ENCODE measurements around the gene RASL11B. TPM values are rescaled to one million over a fixed set of nuclear protein-coding genes. Genes with fewer than 3 reads are reported as not detected.

The RASL11B gene
- total and polyA plus RNA-seq, 9 of the 15 experiments (the other 6 are each of a cell fraction or from before 2014, with no cell fraction given): 0.24 to 1.5 (median 0.53) TPM

GRCh38 chr4:52833941-52834525, 28.1 kb upstream of the RASL11B start:
- H3K27me3 ChIP-seq (ENCODE audit: control insufficient read depth in 2 of 2, insufficient read depth in 2 of 2, low read length in 2 of 2): peaks cover 13 to 15% of the 10 kb centered on the region in 2 experiments; a peak in 4 of 5 replicates
- H3K4me1 ChIP-seq (replicated peaks in 1 of 2; ENCODE audit: control insufficient read depth in 2 of 2, insufficient read depth in 2 of 2, low read length in 2 of 2): no peaks in the 10 kb centered on the region
- FAIRE-seq (no peak), ATAC-seq (no peak), DNase-seq (ENCODE audit: extremely low read depth in 1 of 4, low spot score in 3 of 4) (no peak)
- intact Hi-C loops (cut with micrococcal nuclease): no loop called here
- no peak overlapping the region for H3K4me3 ChIP-seq
- H3K27ac ChIP-seq (ENCODE audit: extremely low read depth, low read depth, low read length): no peak overlapping the region
- TF ChIP-seq ZNF23 (CRISPR knock-in tag; IDR thresholded peaks at IDR 0.05): no peak
- TF ChIP-seq HOXB6 (CRISPR knock-in tag; IDR thresholded peaks at IDR 0.05; ENCODE audit: borderline replicate concordance): no peak
- no peak for TF ChIP-seq STAG1 (CRISPR knock-in tag; IDR thresholded peaks at IDR 0.05; ENCODE audit: borderline replicate concordance)
- TF ChIP-seq ZNF277 (CRISPR knock-in tag; IDR thresholded peaks at IDR 0.05; ENCODE audit: borderline replicate concordance): no peak
- TF ChIP-seq MEF2A (IDR thresholded peaks at IDR 0.05; ENCODE audit: control insufficient read depth, low read depth, low read length): no peak
- no peak for TF ChIP-seq CBX2 (IDR thresholded peaks at IDR 0.05; ENCODE audit: insufficient read depth, low read length, poor library complexity, severe bottlenecking)
- TF ChIP-seq SRSF9 (IDR thresholded peaks at IDR 0.05; ENCODE audit: borderline replicate concordance, low read depth, low read length): no peak
- TF ChIP-seq RAD51 (IDR thresholded peaks at IDR 0.05; ENCODE audit: borderline replicate concordance, low read depth): no peak
- TF ChIP-seq ZNF57 (CRISPR knock-in tag; IDR thresholded peaks at IDR 0.05): no peak
- TF ChIP-seq CEBPG (CRISPR knock-in tag; IDR thresholded peaks at IDR 0.05): no peak
- no peak for TF ChIP-seq CEBPG (tag; conservative IDR thresholded peaks at IDR 0.05 in 1 of 2, IDR thresholded peaks at IDR 0.05 in 1 of 2)
- TF ChIP-seq TEAD2 (tag; IDR thresholded peaks at IDR 0.05): no peak
- TF ChIP-seq HEY1 (CRISPR knock-in tag; IDR thresholded peaks at IDR 0.05; ENCODE audit: borderline replicate concordance): no peak
- TF ChIP-seq GTF2E2 (tag; IDR thresholded peaks at IDR 0.05): no peak
- no peak for TF ChIP-seq BRF2 (IDR thresholded peaks at IDR 0.05; ENCODE audit: borderline replicate concordance, insufficient read depth, insufficient read length)
- no peak for TF ChIP-seq SMAD3 (CRISPR knock-in tag; conservative IDR thresholded peaks at IDR 0.05)
- no peak for TF ChIP-seq RBM15 (IDR thresholded peaks at IDR 0.05; ENCODE audit: insufficient read depth, low read length)
- H3K9ac ChIP-seq (ENCODE audit: insufficient read depth in 1 of 2, low read depth in 2 of 2, low read length in 2 of 2): no peak overlapping the region
- no peaks in the 10 kb centered on the region for H4K20me1 ChIP-seq (replicated peaks; ENCODE audit: control insufficient read depth, insufficient read depth, low read length)
- H3K36me3 ChIP-seq (ENCODE audit: control insufficient read depth, insufficient read depth, low read length): no peaks in the 10 kb centered on the region
- no peak overlapping the region for H2AFZ ChIP-seq (ENCODE audit: low read depth, low read length)
- no peak overlapping the region for H3K4me2 ChIP-seq (ENCODE audit: insufficient read depth, low read length)
- CTCF ChIA-PET (ENCODE audit: low intra/inter-chr PET ratio): no interaction called here
- H3K79me2 ChIP-seq (ENCODE audit: control insufficient read depth, insufficient read depth, low read length): no peaks in the 10 kb centered on the region
- in situ Hi-C loops (cut with MboI): no loop called here
- no TSS peak for BruUV-seq (replicated peaks)
- POLR2A ChIA-PET: no interaction called here
- whole genome bisulfite sequencing (ENCODE audit: insufficient coverage, low coverage, missing lambda C conversion rate): 0% methylated on average over 3 of the region's 3 CpGs
- H3K9me3 ChIP-seq (replicated peaks; ENCODE audit: control insufficient read depth, insufficient read depth, low read depth, low read length): no peaks in the 10 kb centered on the region
- no peaks in the 10 kb centered on the region for H3K9me1 ChIP-seq (ENCODE audit: control insufficient read depth, insufficient read depth, low read length)

Data from K562 (cell line).